A673 (cell line): ENCODE results near the gene USP10. TPM values are rescaled to one million over a fixed set of nuclear protein-coding genes. Genes with fewer than 3 reads are reported as not detected.

ENCODE experiments used
- BruUV-seq: library from RNA; stranded (reverse); fragments of 400-500 nt; replicated peaks from 2 replicates; lab custom pipeline; 2021; lab: Mats Ljungman, UMichigan
- CTCF ChIA-PET: fragments of 300-600 bp; sonication (Branson Sonifier 250); formaldehyde crosslinking; loops from one replicate; lab custom pipeline; 2022; ENCODE audit warnings: antibody characterized with exemption; lab: Charles Lee
- POLR2A ChIA-PET: fragments of 300-600 bp; sonication (Branson Sonifier 250); formaldehyde crosslinking; loops from one replicate; lab custom pipeline; 2022; ENCODE audit warnings: antibody characterized with exemption; ENCODE audit not compliant: low non-redundant PET; lab: Charles Lee
- DNase-seq: peaks from one replicate; pipeline ENCODE4 v3.0.0-alpha.2; 2015; ENCODE audit warnings: low spot score
- H3K27ac ChIP-seq: fragments of 200-600 bp; sonication (generic); 2 replicates; pipeline ENCODE4 v1.5.1; 2016; ENCODE audit warnings: mixed run types, low read depth, mild to moderate bottlenecking, mixed read lengths, antibody characterized with exemption, low read length; ENCODE audit not compliant: poor library complexity, severe bottlenecking
- H3K27me3 ChIP-seq: fragments of 200-600 bp; sonication (generic); replicated peaks from 2 replicates; pipeline ENCODE4 v1.6.1; 2017; ENCODE audit warnings: mixed run types, low read depth, mild to moderate bottlenecking, mixed read lengths, antibody characterized with exemption, low read length; ENCODE audit not compliant: insufficient read depth, poor library complexity
- H3K36me3 ChIP-seq: fragments of 200-600 bp; sonication (generic); 2 replicates; pipeline ENCODE4 v1.6.1; 2016; ENCODE audit warnings: mixed run types, mild to moderate bottlenecking, mixed read lengths, antibody characterized with exemption, low read length; ENCODE audit not compliant: insufficient read depth, poor library complexity, severe bottlenecking
- H3K4me1 ChIP-seq: fragments of 200-600 bp; sonication (generic); 2 replicates; pipeline ENCODE4 v1.6.1; 2017; ENCODE audit warnings: mixed run types, mild to moderate bottlenecking, mixed read lengths, antibody characterized with exemption, low read length; ENCODE audit not compliant: insufficient read depth, poor library complexity, severe bottlenecking
- H3K4me3 ChIP-seq: fragments of 200-600 bp; sonication (generic); 2 replicates; pipeline ENCODE4 v1.5.1; 2016; ENCODE audit warnings: low read depth, mixed run types, mild to moderate bottlenecking, mixed read lengths, low read length; ENCODE audit not compliant: poor library complexity, severe bottlenecking
- H3K9me3 ChIP-seq: fragments of 200-600 bp; sonication (generic); 2 replicates; pipeline ENCODE4 v1.6.1; 2016; ENCODE audit warnings: mixed run types, low read depth, mild to moderate bottlenecking, mixed read lengths, antibody characterized with exemption, low read length; ENCODE audit not compliant: poor library complexity, severe bottlenecking
- CTCF ChIP-seq: fragments of 300-800, 200-600 bp; sonication (generic); conservative IDR thresholded peaks from 2 replicates; pipeline ENCODE4 v1.5.1; 2017; ENCODE audit warnings: low read depth, mild to moderate bottlenecking, antibody characterized with exemption, low read length, moderate library complexity, mixed read lengths
- EZH2 ChIP-seq: fragments of 200-600 bp; sonication (generic); IDR thresholded peaks from 2 replicates; pipeline ENCODE4 v1.6.1; 2017; ENCODE audit warnings: borderline replicate concordance, low read depth, mild to moderate bottlenecking, mixed read lengths, antibody characterized with exemption, low read length; ENCODE audit not compliant: poor library complexity, severe bottlenecking
- intact Hi-C: fragments of 100-400 bp; cut with micrococcal nuclease; formaldehyde crosslinking; loops from one replicate; pipeline ENCODE4 v1.10.0; 2022; ENCODE audit not compliant: unreplicated experiment
- total RNA-seq: library from RNA; stranded (reverse); gene quantifications from 2 replicates; pipeline ENCODE4 v1.2.3, GENCODE V29; 2021

Gene USP10
- total RNA-seq, 1 experiment from 2014 or later, result 171 TPM

- CTCF ChIA-PET, result no interaction called here
- no peaks in the 10 kb centered on the region for H3K27me3 ChIP-seq
- no peak for DNase-seq
- peaks cover 71% of the 10 kb centered on the region for H3K36me3 ChIP-seq
- POLR2A ChIA-PET, result no interaction called here
- TF ChIP-seq EZH2, result no peak
- TF ChIP-seq CTCF, result no peak
- H3K9me3 ChIP-seq, result no peaks in the 10 kb centered on the region
- H3K27ac ChIP-seq, result peak overlapping the region; percentile 9
- H3K4me3 ChIP-seq, result no peak overlapping the region
- no peaks in the 10 kb centered on the region for H3K4me1 ChIP-seq
- no TSS peak for BruUV-seq
- intact Hi-C loops, result no loop called here
Measured at GRCh38 chr16:84766978-84767773, 67.4 kb downstream of the USP10 start.

GRCh38 chr16:84768061-84768807, 68.4 kb downstream of the USP10 start:
- H3K27me3 ChIP-seq, result no peaks in the 10 kb centered on the region
- H3K36me3 ChIP-seq, result peaks cover 77% of the 10 kb centered on the region
- H3K4me3 ChIP-seq, result no peak overlapping the region
- no peak overlapping the region for H3K27ac ChIP-seq
- BruUV-seq, result no TSS peak
- ChIA-PET CTCF (interaction anchor here (0.6 kb wide), 1 partner anchor 785 kb away, joined by 7 read pairs; no protein-coding TSS in a partner anchor), POLR2A (no interaction called here)
- H3K4me1 ChIP-seq, result no peaks in the 10 kb centered on the region
- no peak for DNase-seq
- TF ChIP-seq EZH2, result no peak
- no peak for TF ChIP-seq CTCF
- no peaks in the 10 kb centered on the region for H3K9me3 ChIP-seq
- intact Hi-C loops, result no loop called here

- H3K4me3 ChIP-seq, result no peak overlapping the region
- no peaks in the 10 kb centered on the region for H3K27me3 ChIP-seq
- no peak for DNase-seq
- H3K36me3 ChIP-seq, result peaks cover 77% of the 10 kb centered on the region
- H3K9me3 ChIP-seq, result no peaks in the 10 kb centered on the region
- no peak overlapping the region for H3K27ac ChIP-seq
- no peak for TF ChIP-seq CTCF
- TF ChIP-seq EZH2, result no peak
- H3K4me1 ChIP-seq, result no peaks in the 10 kb centered on the region
- CTCF ChIA-PET, result interaction anchor here (0.6 kb wide), 1 partner anchor 784 kb away, joined by 7 read pairs; no protein-coding TSS in a partner anchor
- BruUV-seq, result no TSS peak
- intact Hi-C loops, result no loop called here
- POLR2A ChIA-PET, result no interaction called here
Measured at GRCh38 chr16:84768808-84769197, 69.0 kb downstream of the USP10 start.
